NB4 (cell line): ENCODE measurements around the gene SFI1.

ENCODE experiments used
- DNase-seq: peaks from one replicate; pipeline ENCODE4 v3.0.0; 2010; ENCODE audit warnings: low read depth
- H3K4me3 ChIP-seq: one replicate; pipeline ENCODE4 v1.5.1; 2011; ENCODE audit warnings: mild to moderate bottlenecking, low read depth, low read length, moderate library complexity
- CTCF ChIP-seq: IDR thresholded peaks from one replicate; pipeline ENCODE4 v1.5.1; 2012; ENCODE audit warnings: low read depth, low read length
- MAX ChIP-seq: IDR thresholded peaks from 2 replicates; pipeline ENCODE4 v1.6.1; 2011; ENCODE audit warnings: low read depth, low read length
- MYC ChIP-seq: IDR thresholded peaks from 2 replicates; pipeline ENCODE4 v1.6.1; 2011; ENCODE audit warnings: low read depth, low read length
- POLR2A ChIP-seq: IDR thresholded peaks from 2 replicates; pipeline ENCODE4 v1.6.1; 2011; ENCODE audit warnings: mild to moderate bottlenecking; ENCODE audit not compliant: insufficient read length; ENCODE audit errors: extremely low read depth

Gene SFI1

GRCh38 chr22:31615940-31616314, 119.6 kb downstream of the SFI1 start:
- TF ChIP-seq MAX (no peak), CTCF (no peak), POLR2A (no peak)
- no peak overlapping the region for H3K4me3 ChIP-seq
- DNase-seq, result peak; percentile 57

GRCh38 chr22:31616315-31616980, 120.1 kb downstream of the SFI1 start:
- no peak for TF ChIP-seq MYC
- no peak for TF ChIP-seq CTCF
- TF ChIP-seq MAX, result 0 out of 2 replicates have a peak, but pooled peaks have one; percentile 6
- H3K4me3 ChIP-seq, result no peak overlapping the region
- DNase-seq, result peak; percentile 54

- no peak for DNase-seq
- no peak overlapping the region for H3K4me3 ChIP-seq
- TF ChIP-seq CTCF, result no peak
- no peak for TF ChIP-seq MAX
These were observed 121.7 kb downstream of the SFI1 start for GRCh38 chr22:31618057-31618456.

GRCh38 chr22:31618471-31619176, 122.3 kb downstream of the SFI1 start:
- no peak for DNase-seq
- no peak for TF ChIP-seq MYC
- TF ChIP-seq CTCF, result no peak
- no peak overlapping the region for H3K4me3 ChIP-seq

- TF ChIP-seq MYC (no peak), POLR2A (no peak), CTCF (no peak), MAX (no peak)
These were observed 123.4 kb downstream of the SFI1 start for GRCh38 chr22:31619611-31620300.

More at GRCh38 chr22:31619611-31620300, 123.4 kb downstream of the SFI1 start:
- H3K4me3 ChIP-seq, result no peak overlapping the region
- no peak for DNase-seq
